Measurements from ENCODE around the gene FGF1.

Gene FGF1

GRCh38 chr5:142542906-142543305 lies 143.0 kb downstream of the FGF1 start:
- DNase-seq (ENCODE audit: low read depth): no peak
- no peak overlapping the region for H3K4me3 ChIP-seq (ENCODE audit: low read length)
- peak; percentile 9 for TF ChIP-seq CTCF (conservative IDR thresholded peaks at IDR 0.05; ENCODE audit: low read depth, low read length)

Measured in retinal pigment epithelial cell (primary cell).